Loucy (cell line): Measurements from ENCODE around the gene C22orf23.

Source experiments
- H2AFZ ChIP-seq: fragments of 200-600 bp; sonication (generic); 2 replicates; pipeline ENCODE4 v1.6.0; 2016; ENCODE audit warnings: antibody characterized with exemption, mild to moderate bottlenecking, low read length, moderate library complexity
- H3F3A ChIP-seq: fragments of 200-600 bp; 2 replicates; pipeline ENCODE4 v1.6.0; 2016; ENCODE audit warnings: antibody characterized with exemption, low read depth, mild to moderate bottlenecking
- H3K27me3 ChIP-seq: fragments of 200-600 bp; sonication (generic); 2 replicates; pipeline ENCODE4 v1.6.1; 2014; ENCODE audit warnings: low read length, mild to moderate bottlenecking; ENCODE audit not compliant: insufficient read depth, poor library complexity, severe bottlenecking
- H3K36me3 ChIP-seq: fragments of 200-600 bp; sonication (generic); 2 replicates; pipeline ENCODE4 v1.6.1; 2016; ENCODE audit warnings: low read length; ENCODE audit not compliant: insufficient read depth
- H3K4me1 ChIP-seq: fragments of 200-600 bp; sonication (generic); 2 replicates; pipeline ENCODE4 v1.5.1; 2014; ENCODE audit warnings: low read length, mild to moderate bottlenecking; ENCODE audit not compliant: insufficient read depth, poor library complexity, severe bottlenecking
- H3K4me2 ChIP-seq: fragments of 200-600 bp; sonication (generic); 2 replicates; pipeline ENCODE4 v1.6.0; 2014; ENCODE audit warnings: antibody characterized with exemption, low read length, low read depth, mild to moderate bottlenecking; ENCODE audit not compliant: poor library complexity, severe bottlenecking
- H3K4me3 ChIP-seq: fragments of 200-600 bp; sonication (generic); 2 replicates; pipeline ENCODE4 v1.5.1; 2014; ENCODE audit warnings: low read length, mild to moderate bottlenecking, mixed read lengths; ENCODE audit not compliant: poor library complexity, severe bottlenecking
- H3K79me2 ChIP-seq: fragments of 200-600 bp; sonication (generic); 2 replicates; pipeline ENCODE4 v1.6.1; 2014; ENCODE audit warnings: low read length; ENCODE audit not compliant: insufficient read depth
- H3K9ac ChIP-seq: fragments of 200-600 bp; sonication (generic); 2 replicates; pipeline ENCODE4 v1.6.0; 2014; ENCODE audit warnings: mild to moderate bottlenecking, low read depth, low read length, moderate library complexity; ENCODE audit not compliant: poor library complexity, severe bottlenecking
- H3K9me2 ChIP-seq: fragments of 200-600 bp; sonication (generic); replicated peaks from 2 replicates; pipeline ENCODE4 v1.6.1; 2016; ENCODE audit warnings: low read depth, low read length, mixed read lengths
- H3K9me3 ChIP-seq: fragments of 200-600 bp; sonication (generic); 2 replicates; pipeline ENCODE4 v1.6.1; 2014; ENCODE audit warnings: mild to moderate bottlenecking, antibody characterized with exemption, low read length, low read depth; ENCODE audit not compliant: insufficient read depth
- H4K20me1 ChIP-seq: fragments of 200-600 bp; sonication (generic); 2 replicates; pipeline ENCODE4 v1.6.0; 2014; ENCODE audit warnings: antibody characterized with exemption, low read length, mild to moderate bottlenecking; ENCODE audit not compliant: insufficient read depth, poor library complexity, severe bottlenecking
- EZH2phosphoT487 ChIP-seq: fragments of 200-600 bp; IDR thresholded peaks from 2 replicates; pipeline ENCODE4 v1.6.1; 2018; ENCODE audit warnings: antibody characterized with exemption, mild to moderate bottlenecking, moderate library complexity, borderline replicate concordance
- TF ChIP-seq, protein P1 (sequence below): fragments of 200-600 bp; sonication (generic); conservative IDR thresholded peaks from 2 replicates; pipeline ENCODE4 v1.5.1; 2014; ENCODE audit warnings: mild to moderate bottlenecking, antibody characterized with exemption, low read length

Gene C22orf23

DNA sequence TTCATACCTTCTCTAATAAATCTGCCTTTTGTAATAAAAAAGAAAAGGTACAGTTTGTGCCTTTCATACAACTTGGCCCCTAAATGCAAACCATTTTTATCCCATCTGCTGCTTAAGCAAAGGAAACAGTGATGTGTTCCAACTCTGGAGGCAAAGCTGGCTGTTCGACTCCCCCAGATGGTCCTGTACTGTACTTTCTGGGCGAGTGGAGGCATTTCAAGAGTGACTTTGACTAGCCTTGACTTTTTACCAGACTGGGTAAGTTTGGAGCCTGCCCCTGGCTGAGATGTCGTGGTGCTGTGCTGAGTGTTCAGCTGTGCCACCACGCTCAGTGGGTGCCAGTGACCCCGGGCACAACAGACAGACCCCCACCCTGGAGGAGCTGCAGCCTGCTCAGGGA is 37.1 kb downstream of the C22orf23 start:
- Histone ChIP-seq H3K4me1 (peaks cover 2% of the 10 kb centered on the region), H3K27me3 (no peaks in the 10 kb centered on the region), H3K4me3 (no peak overlapping the region), H4K20me1 (peaks cover 4% of the 10 kb centered on the region), H3K79me2 (no peaks in the 10 kb centered on the region), H3K9ac (no peak overlapping the region), H3K9me2 (no peaks in the 10 kb centered on the region), H3K4me2 (no peak overlapping the region), H3F3A (no peaks in the 10 kb centered on the region), H3K9me3 (no peaks in the 10 kb centered on the region), H2AFZ (no peak overlapping the region), H3K36me3 (peaks cover 17% of the 10 kb centered on the region; the same call in 1 of the 2 replicates)
- TF ChIP-seq EZH2phosphoT487, result no peak
- TF ChIP-seq, protein P1, sequence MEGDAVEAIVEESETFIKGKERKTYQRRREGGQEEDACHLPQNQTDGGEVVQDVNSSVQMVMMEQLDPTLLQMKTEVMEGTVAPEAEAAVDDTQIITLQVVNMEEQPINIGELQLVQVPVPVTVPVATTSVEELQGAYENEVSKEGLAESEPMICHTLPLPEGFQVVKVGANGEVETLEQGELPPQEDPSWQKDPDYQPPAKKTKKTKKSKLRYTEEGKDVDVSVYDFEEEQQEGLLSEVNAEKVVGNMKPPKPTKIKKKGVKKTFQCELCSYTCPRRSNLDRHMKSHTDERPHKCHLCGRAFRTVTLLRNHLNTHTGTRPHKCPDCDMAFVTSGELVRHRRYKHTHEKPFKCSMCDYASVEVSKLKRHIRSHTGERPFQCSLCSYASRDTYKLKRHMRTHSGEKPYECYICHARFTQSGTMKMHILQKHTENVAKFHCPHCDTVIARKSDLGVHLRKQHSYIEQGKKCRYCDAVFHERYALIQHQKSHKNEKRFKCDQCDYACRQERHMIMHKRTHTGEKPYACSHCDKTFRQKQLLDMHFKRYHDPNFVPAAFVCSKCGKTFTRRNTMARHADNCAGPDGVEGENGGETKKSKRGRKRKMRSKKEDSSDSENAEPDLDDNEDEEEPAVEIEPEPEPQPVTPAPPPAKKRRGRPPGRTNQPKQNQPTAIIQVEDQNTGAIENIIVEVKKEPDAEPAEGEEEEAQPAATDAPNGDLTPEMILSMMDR, result no peak

DNA sequence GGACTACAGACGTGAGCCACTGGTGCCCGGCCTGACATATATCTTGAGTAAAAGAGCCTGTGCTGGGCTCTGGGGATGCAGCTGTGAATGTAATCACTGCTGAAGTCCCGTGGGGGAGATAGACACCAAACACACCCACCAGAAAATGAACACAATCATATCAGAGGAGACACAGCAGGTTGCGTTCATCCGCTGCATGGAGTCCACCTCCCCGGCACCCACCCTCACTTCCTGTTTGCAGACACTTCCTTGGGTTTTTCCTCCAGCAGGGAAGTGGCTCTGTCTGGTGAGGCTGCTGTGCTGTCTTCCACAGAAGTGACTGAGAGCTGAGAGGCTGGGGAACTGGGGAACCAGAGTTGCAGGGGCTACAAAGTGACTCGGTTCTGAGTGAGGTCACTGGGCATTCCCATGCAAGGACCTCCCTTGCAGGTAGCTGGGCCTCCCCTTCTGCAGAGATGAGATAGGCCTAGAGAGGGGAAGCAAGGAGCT is 40.1 kb downstream of the C22orf23 start:
- Histone ChIP-seq H3K9me3 (no peaks in the 10 kb centered on the region), H2AFZ (no peak overlapping the region), H3K36me3 (peaks cover 12% of the 10 kb centered on the region; the same call in 1 of the 2 replicates), H3K27me3 (no peaks in the 10 kb centered on the region), H3F3A (no peaks in the 10 kb centered on the region), H3K9me2 (no peaks in the 10 kb centered on the region), H3K4me2 (no peak overlapping the region), H4K20me1 (peaks cover 4% of the 10 kb centered on the region), H3K79me2 (peaks cover 14% of the 10 kb centered on the region; the same call in 1 of the 2 replicates), H3K4me1 (peaks cover 18% of the 10 kb centered on the region), H3K9ac (no peak overlapping the region), H3K4me3 (no peak overlapping the region)
- TF ChIP-seq EZH2phosphoT487, result no peak
- TF ChIP-seq, protein P1, result no peak

DNA sequence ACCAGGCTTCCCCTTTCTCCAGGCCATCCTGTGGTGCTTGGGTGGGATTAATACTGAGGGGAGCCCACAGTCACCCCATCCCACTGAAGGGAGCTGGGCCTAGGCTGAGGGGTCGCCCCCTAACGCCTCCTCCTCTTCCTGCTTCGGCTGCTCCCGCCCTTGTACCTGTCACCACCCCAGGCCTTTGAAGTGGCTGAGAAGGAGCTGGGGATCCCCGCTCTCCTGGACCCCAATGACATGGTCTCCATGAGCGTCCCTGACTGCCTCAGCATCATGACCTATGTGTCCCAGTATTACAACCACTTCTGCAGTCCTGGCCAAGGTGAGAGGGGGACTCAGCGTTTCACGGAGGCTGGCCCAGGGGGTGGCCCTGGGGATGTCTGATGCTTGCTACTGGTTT is 41.2 kb downstream of the C22orf23 start:
- no peak overlapping the region for H2AFZ ChIP-seq

More for the DNA sequence above, 41.2 kb downstream of the C22orf23 start:
- H3K4me1 ChIP-seq, result peaks cover 27% of the 10 kb centered on the region
- peaks cover 25% of the 10 kb centered on the region; the same call in 1 of the 2 replicates for H3K79me2 ChIP-seq
- peaks cover 7% of the 10 kb centered on the region; the same call in 1 of the 2 replicates for H3K36me3 ChIP-seq
- H3K27me3 ChIP-seq, result no peaks in the 10 kb centered on the region
- H3K9ac ChIP-seq, result no peak overlapping the region
- H3F3A ChIP-seq, result no peaks in the 10 kb centered on the region
- no peaks in the 10 kb centered on the region for H3K9me2 ChIP-seq
- no peak overlapping the region for H3K4me3 ChIP-seq
- peaks cover 4% of the 10 kb centered on the region for H4K20me1 ChIP-seq
- no peak overlapping the region for H3K4me2 ChIP-seq
- no peaks in the 10 kb centered on the region for H3K9me3 ChIP-seq
- TF ChIP-seq, protein P1, result no peak
- TF ChIP-seq EZH2phosphoT487, result no peak
